ENCODE measurements around the gene ZC3H18. TPM values are rescaled to one million over a fixed set of nuclear protein-coding genes. Genes with fewer than 3 reads are reported as not detected.

The ZC3H18 gene
- total RNA-seq, 1 experiment from 2014 or later, result 76.4 TPM

- ChIA-PET POLR2A (ENCODE audit: unreplicated experiment) (no interaction called here), CTCF (no interaction called here)
- no peaks in the 10 kb centered on the region for H3K36me3 ChIP-seq (ENCODE audit: low read depth)
- H3F3A ChIP-seq (ENCODE audit: insufficient read depth, low read depth), result peaks cover 12% of the 10 kb centered on the region; the same call in 1 of the 2 replicates
- H3K27ac ChIP-seq, result no peak overlapping the region
- TF ChIP-seq EZH2 (IDR thresholded peaks at IDR 0.05; ENCODE audit: low read depth), result no peak
- TF ChIP-seq, protein P1, sequence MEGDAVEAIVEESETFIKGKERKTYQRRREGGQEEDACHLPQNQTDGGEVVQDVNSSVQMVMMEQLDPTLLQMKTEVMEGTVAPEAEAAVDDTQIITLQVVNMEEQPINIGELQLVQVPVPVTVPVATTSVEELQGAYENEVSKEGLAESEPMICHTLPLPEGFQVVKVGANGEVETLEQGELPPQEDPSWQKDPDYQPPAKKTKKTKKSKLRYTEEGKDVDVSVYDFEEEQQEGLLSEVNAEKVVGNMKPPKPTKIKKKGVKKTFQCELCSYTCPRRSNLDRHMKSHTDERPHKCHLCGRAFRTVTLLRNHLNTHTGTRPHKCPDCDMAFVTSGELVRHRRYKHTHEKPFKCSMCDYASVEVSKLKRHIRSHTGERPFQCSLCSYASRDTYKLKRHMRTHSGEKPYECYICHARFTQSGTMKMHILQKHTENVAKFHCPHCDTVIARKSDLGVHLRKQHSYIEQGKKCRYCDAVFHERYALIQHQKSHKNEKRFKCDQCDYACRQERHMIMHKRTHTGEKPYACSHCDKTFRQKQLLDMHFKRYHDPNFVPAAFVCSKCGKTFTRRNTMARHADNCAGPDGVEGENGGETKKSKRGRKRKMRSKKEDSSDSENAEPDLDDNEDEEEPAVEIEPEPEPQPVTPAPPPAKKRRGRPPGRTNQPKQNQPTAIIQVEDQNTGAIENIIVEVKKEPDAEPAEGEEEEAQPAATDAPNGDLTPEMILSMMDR (conservative IDR thresholded peaks at IDR 0.05), result no peak
- H2AFZ ChIP-seq, result no peak overlapping the region
- no peaks in the 10 kb centered on the region for H3K9me3 ChIP-seq (ENCODE audit: insufficient read depth, low read depth)
- no peak overlapping the region for H3K4me3 ChIP-seq
- intact Hi-C loops (cut with micrococcal nuclease; ENCODE audit: unreplicated experiment), result no loop called here
- H3K9me2 ChIP-seq (ENCODE audit: insufficient read depth), result no peaks in the 10 kb centered on the region
- no TSS peak for BruUV-seq (replicated peaks)
- H3K27me3 ChIP-seq (ENCODE audit: insufficient read depth, low read depth), result no peaks in the 10 kb centered on the region
- peaks cover 8% of the 10 kb centered on the region; the same call in 1 of the 2 replicates for H3K79me2 ChIP-seq (ENCODE audit: low read depth)
- H4K20me1 ChIP-seq (ENCODE audit: insufficient read depth), result peaks cover 6% of the 10 kb centered on the region; the same call in 1 of the 2 replicates
- no peak overlapping the region for H3K4me2 ChIP-seq
- no peak for DNase-seq
- peaks cover 6% of the 10 kb centered on the region for H3K4me1 ChIP-seq (replicated peaks; ENCODE audit: insufficient read depth)
Measured at GRCh38 chr16:88533381-88533917, 36.8 kb upstream of the ZC3H18 start.

DNA sequence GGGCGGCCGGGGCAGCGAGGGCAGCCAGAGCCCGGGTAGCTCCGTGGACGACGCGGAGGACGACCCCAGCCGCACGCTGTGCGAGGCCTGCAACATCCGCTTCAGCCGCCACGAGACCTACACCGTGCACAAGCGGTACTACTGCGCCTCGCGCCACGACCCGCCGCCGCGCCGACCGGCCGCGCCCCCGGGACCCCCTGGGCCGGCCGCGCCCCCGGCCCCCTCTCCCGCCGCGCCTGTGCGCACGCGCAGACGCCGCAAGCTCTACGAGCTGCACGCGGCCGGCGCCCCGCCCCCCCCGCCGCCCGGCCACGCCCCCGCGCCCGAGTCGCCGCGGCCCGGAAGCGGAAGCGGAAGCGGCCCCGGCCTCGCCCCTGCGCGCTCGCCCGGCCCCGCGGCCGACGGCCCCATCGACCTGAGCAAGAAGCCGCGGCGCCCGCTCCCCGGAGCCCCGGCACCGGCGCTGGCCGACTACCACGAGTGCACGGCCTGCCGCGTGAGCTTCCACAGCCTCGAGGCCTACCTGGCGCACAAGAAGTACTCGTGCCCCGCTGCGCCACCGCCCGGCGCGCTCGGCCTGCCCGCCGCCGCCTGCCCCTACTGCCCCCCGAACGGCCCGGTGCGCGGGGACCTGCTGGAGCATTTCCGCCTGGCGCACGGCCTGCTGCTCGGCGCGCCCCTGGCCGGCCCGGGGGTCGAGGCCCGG is 36.1 kb upstream of the ZC3H18 start:
- Histone ChIP-seq H3K9me3 (ENCODE audit: insufficient read depth, low read depth) (no peaks in the 10 kb centered on the region), H3K9me2 (ENCODE audit: insufficient read depth) (no peaks in the 10 kb centered on the region), H3K27ac (no peak overlapping the region), H2AFZ (0 out of 2 replicates have a peak overlapping the region, but pooled peaks have one; percentile 70), H4K20me1 (ENCODE audit: insufficient read depth) (peaks cover 6% of the 10 kb centered on the region; the same call in 1 of the 2 replicates), H3K36me3 (ENCODE audit: low read depth) (no peaks in the 10 kb centered on the region), H3K27me3 (ENCODE audit: insufficient read depth, low read depth) (peaks cover under 1% of the 10 kb centered on the region; the same call in 1 of the 2 replicates), H3K4me1 (replicated peaks; ENCODE audit: insufficient read depth) (peaks cover 6% of the 10 kb centered on the region), H3K4me3 (peak overlapping the region; percentile 70), H3F3A (ENCODE audit: insufficient read depth, low read depth) (peaks cover 12% of the 10 kb centered on the region; the same call in 1 of the 2 replicates), H3K4me2 (0 out of 2 replicates have a peak overlapping the region, but pooled peaks have one; percentile 53), H3K79me2 (ENCODE audit: low read depth) (peaks cover 8% of the 10 kb centered on the region; the same call in 1 of the 2 replicates)
- ChIA-PET CTCF (no interaction called here), POLR2A (ENCODE audit: unreplicated experiment) (no interaction called here)
- no TSS peak for BruUV-seq (replicated peaks)
- TF ChIP-seq, protein P1 (conservative IDR thresholded peaks at IDR 0.05), result no peak
- no peak for TF ChIP-seq EZH2 (IDR thresholded peaks at IDR 0.05; ENCODE audit: low read depth)
- DNase-seq, result peak; percentile 44 to 81
- intact Hi-C loops (cut with micrococcal nuclease; ENCODE audit: unreplicated experiment), result no loop called here

DNA sequence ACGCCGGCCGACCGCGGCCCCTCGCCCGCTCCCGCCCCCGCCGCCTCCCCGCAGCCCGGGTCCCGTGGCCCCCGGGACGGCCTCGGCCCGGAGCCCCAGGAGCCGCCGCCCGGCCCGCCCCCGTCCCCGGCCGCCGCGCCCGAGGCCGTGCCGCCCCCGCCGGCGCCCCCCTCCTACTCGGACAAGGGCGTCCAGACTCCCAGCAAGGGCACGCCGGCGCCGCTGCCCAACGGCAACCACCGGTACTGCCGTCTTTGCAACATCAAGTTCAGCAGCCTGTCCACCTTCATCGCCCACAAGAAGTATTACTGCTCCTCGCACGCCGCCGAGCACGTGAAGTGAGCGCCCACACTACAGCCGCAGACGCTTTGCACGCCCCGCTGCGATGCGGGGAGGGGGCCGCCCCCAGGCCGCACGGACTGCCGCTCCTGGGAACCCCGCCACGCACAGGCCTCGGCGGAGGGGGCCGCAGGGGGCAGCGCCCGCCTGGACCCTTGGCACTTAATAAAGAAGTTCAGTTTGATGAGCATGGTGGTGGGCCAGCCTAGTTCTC is 35.5 kb upstream of the ZC3H18 start:
- peak in 1 of 2 experiments; percentile 52 for DNase-seq
- H3K9me3 ChIP-seq (ENCODE audit: insufficient read depth, low read depth), result no peaks in the 10 kb centered on the region
- TF ChIP-seq EZH2 (IDR thresholded peaks at IDR 0.05; ENCODE audit: low read depth), result no peak
- TF ChIP-seq, protein P1 (conservative IDR thresholded peaks at IDR 0.05), result 0 out of 2 replicates have a peak, but pooled peaks have one; percentile 19
- no peaks in the 10 kb centered on the region for H3K36me3 ChIP-seq (ENCODE audit: low read depth)
- peaks cover 6% of the 10 kb centered on the region; the same call in 1 of the 2 replicates for H4K20me1 ChIP-seq (ENCODE audit: insufficient read depth)
- H3K4me3 ChIP-seq, result peak overlapping the region; percentile 88
- peaks cover 8% of the 10 kb centered on the region; the same call in 1 of the 2 replicates for H3K79me2 ChIP-seq (ENCODE audit: low read depth)
- POLR2A ChIA-PET (ENCODE audit: unreplicated experiment), result interaction anchor here (0.6 kb wide), 1 partner anchor 1165 kb away, joined by 5 read pairs; no protein-coding TSS in a partner anchor
- H3K4me2 ChIP-seq, result peak overlapping the region; percentile 99
- CTCF ChIA-PET, result no interaction called here
- no TSS peak for BruUV-seq (replicated peaks)
- H3K27me3 ChIP-seq (ENCODE audit: insufficient read depth, low read depth), result peaks cover 7% of the 10 kb centered on the region
- H3K27ac ChIP-seq, result no peak overlapping the region
- H2AFZ ChIP-seq, result no peak overlapping the region
- no peaks in the 10 kb centered on the region for H3K9me2 ChIP-seq (ENCODE audit: insufficient read depth)
- peaks cover 6% of the 10 kb centered on the region for H3K4me1 ChIP-seq (replicated peaks; ENCODE audit: insufficient read depth)
- H3F3A ChIP-seq (ENCODE audit: insufficient read depth, low read depth), result peaks cover 12% of the 10 kb centered on the region; the same call in 1 of the 2 replicates
- intact Hi-C loops (cut with micrococcal nuclease; ENCODE audit: unreplicated experiment), result no loop called here
